Loucy (cell line): ENCODE results near the gene ABCG1.

ENCODE experiments used
- H2AFZ ChIP-seq: fragments of 200-600 bp; sonication (generic); 2 replicates; pipeline ENCODE4 v1.6.0; 2016; ENCODE audit warnings: antibody characterized with exemption, mild to moderate bottlenecking, low read length, moderate library complexity
- H3F3A ChIP-seq: fragments of 200-600 bp; 2 replicates; pipeline ENCODE4 v1.6.0; 2016; ENCODE audit warnings: antibody characterized with exemption, low read depth, mild to moderate bottlenecking
- H3K27me3 ChIP-seq: fragments of 200-600 bp; sonication (generic); 2 replicates; pipeline ENCODE4 v1.6.1; 2014; ENCODE audit warnings: low read length, mild to moderate bottlenecking; ENCODE audit not compliant: insufficient read depth, poor library complexity, severe bottlenecking
- H3K36me3 ChIP-seq: fragments of 200-600 bp; sonication (generic); 2 replicates; pipeline ENCODE4 v1.6.1; 2016; ENCODE audit warnings: low read length; ENCODE audit not compliant: insufficient read depth
- H3K4me1 ChIP-seq: fragments of 200-600 bp; sonication (generic); 2 replicates; pipeline ENCODE4 v1.5.1; 2014; ENCODE audit warnings: low read length, mild to moderate bottlenecking; ENCODE audit not compliant: insufficient read depth, poor library complexity, severe bottlenecking
- H3K4me2 ChIP-seq: fragments of 200-600 bp; sonication (generic); 2 replicates; pipeline ENCODE4 v1.6.0; 2014; ENCODE audit warnings: antibody characterized with exemption, low read length, low read depth, mild to moderate bottlenecking; ENCODE audit not compliant: poor library complexity, severe bottlenecking
- H3K4me3 ChIP-seq: fragments of 200-600 bp; sonication (generic); 2 replicates; pipeline ENCODE4 v1.5.1; 2014; ENCODE audit warnings: low read length, mild to moderate bottlenecking, mixed read lengths; ENCODE audit not compliant: poor library complexity, severe bottlenecking
- H3K79me2 ChIP-seq: fragments of 200-600 bp; sonication (generic); 2 replicates; pipeline ENCODE4 v1.6.1; 2014; ENCODE audit warnings: low read length; ENCODE audit not compliant: insufficient read depth
- H3K9ac ChIP-seq: fragments of 200-600 bp; sonication (generic); 2 replicates; pipeline ENCODE4 v1.6.0; 2014; ENCODE audit warnings: mild to moderate bottlenecking, low read depth, low read length, moderate library complexity; ENCODE audit not compliant: poor library complexity, severe bottlenecking
- H3K9me2 ChIP-seq: fragments of 200-600 bp; sonication (generic); replicated peaks from 2 replicates; pipeline ENCODE4 v1.6.1; 2016; ENCODE audit warnings: low read depth, low read length, mixed read lengths
- H3K9me3 ChIP-seq: fragments of 200-600 bp; sonication (generic); 2 replicates; pipeline ENCODE4 v1.6.1; 2014; ENCODE audit warnings: mild to moderate bottlenecking, antibody characterized with exemption, low read length, low read depth; ENCODE audit not compliant: insufficient read depth
- H4K20me1 ChIP-seq: fragments of 200-600 bp; sonication (generic); 2 replicates; pipeline ENCODE4 v1.6.0; 2014; ENCODE audit warnings: antibody characterized with exemption, low read length, mild to moderate bottlenecking; ENCODE audit not compliant: insufficient read depth, poor library complexity, severe bottlenecking
- EZH2phosphoT487 ChIP-seq: fragments of 200-600 bp; IDR thresholded peaks from 2 replicates; pipeline ENCODE4 v1.6.1; 2018; ENCODE audit warnings: antibody characterized with exemption, mild to moderate bottlenecking, moderate library complexity, borderline replicate concordance
- TF ChIP-seq, protein P1 (sequence below): fragments of 200-600 bp; sonication (generic); conservative IDR thresholded peaks from 2 replicates; pipeline ENCODE4 v1.5.1; 2014; ENCODE audit warnings: mild to moderate bottlenecking, antibody characterized with exemption, low read length

The ABCG1 gene

DNA sequence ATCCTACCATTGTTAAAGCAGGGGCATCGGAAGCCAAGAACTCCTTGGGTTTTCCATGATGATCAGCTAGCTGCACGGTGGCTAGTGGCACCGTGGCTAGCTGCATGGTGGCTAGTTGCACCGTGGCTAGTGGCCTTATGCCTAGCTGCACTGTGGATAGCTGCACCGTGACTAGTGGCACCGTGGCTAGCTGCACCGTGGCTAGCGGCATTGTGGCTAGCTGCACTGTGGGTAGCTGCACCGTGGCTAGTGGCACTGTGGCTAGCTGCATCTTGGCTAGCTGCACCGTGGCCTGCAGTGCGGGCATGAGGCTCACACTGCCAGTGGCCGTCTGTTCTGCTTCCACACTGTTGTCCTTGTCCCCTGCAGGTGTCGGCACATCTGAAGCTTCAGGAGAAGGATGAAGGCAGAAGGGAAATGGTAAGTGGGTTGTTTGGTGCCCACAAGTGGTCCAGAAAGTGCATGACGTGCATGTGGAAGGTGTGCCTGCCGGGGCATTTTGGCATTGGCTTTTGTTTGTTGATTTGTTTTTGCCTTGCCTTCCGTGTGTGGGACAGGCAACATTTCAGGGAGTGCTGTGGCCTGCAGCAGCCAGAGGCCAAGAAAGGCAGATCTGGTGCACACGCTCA, 57.7 kb downstream of the ABCG1 start:
- Histone ChIP-seq H3K4me3 (no peak overlapping the region), H2AFZ (no peak overlapping the region), H3F3A (no peaks in the 10 kb centered on the region), H3K9me3 (no peaks in the 10 kb centered on the region), H3K4me1 (no peaks in the 10 kb centered on the region), H3K27me3 (no peaks in the 10 kb centered on the region), H3K36me3 (peaks cover 88% of the 10 kb centered on the region; the same call in 1 of the 2 replicates), H3K79me2 (no peaks in the 10 kb centered on the region), H4K20me1 (no peaks in the 10 kb centered on the region), H3K9me2 (no peaks in the 10 kb centered on the region), H3K4me2 (no peak overlapping the region), H3K9ac (no peak overlapping the region)
- TF ChIP-seq, protein P1, sequence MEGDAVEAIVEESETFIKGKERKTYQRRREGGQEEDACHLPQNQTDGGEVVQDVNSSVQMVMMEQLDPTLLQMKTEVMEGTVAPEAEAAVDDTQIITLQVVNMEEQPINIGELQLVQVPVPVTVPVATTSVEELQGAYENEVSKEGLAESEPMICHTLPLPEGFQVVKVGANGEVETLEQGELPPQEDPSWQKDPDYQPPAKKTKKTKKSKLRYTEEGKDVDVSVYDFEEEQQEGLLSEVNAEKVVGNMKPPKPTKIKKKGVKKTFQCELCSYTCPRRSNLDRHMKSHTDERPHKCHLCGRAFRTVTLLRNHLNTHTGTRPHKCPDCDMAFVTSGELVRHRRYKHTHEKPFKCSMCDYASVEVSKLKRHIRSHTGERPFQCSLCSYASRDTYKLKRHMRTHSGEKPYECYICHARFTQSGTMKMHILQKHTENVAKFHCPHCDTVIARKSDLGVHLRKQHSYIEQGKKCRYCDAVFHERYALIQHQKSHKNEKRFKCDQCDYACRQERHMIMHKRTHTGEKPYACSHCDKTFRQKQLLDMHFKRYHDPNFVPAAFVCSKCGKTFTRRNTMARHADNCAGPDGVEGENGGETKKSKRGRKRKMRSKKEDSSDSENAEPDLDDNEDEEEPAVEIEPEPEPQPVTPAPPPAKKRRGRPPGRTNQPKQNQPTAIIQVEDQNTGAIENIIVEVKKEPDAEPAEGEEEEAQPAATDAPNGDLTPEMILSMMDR, result peak; percentile 61
- TF ChIP-seq EZH2phosphoT487, result no peak

DNA sequence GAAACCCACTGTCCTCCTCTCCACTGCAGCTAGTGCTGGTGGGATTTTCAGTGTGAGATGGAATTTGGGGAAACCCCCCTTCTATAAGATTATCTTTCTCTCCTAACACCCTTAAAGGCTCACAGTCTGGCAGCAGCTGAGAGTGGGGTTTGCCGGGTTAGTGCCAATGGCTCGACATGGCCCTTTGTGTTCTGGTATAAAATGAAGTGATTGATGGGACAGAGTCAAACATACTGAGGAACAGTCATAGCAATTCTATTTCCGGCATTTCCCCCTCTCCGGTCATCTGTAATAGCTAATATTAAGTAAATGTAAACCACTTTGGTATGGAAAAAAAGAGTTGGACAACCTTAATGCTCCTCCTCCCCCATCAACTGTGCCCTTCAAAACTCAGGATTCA, 58.7 kb downstream of the ABCG1 start:
- H4K20me1 ChIP-seq, result no peaks in the 10 kb centered on the region
- no peaks in the 10 kb centered on the region for H3K4me1 ChIP-seq
- H3K4me3 ChIP-seq, result no peak overlapping the region
- H2AFZ ChIP-seq, result no peak overlapping the region
- H3F3A ChIP-seq, result no peaks in the 10 kb centered on the region
- TF ChIP-seq EZH2phosphoT487, result no peak
- TF ChIP-seq, protein P1, result no peak
- peaks cover 92% of the 10 kb centered on the region; the same call in 1 of the 2 replicates for H3K36me3 ChIP-seq
- H3K9me2 ChIP-seq, result no peaks in the 10 kb centered on the region
- H3K4me2 ChIP-seq, result no peak overlapping the region
- no peak overlapping the region for H3K9ac ChIP-seq
- H3K9me3 ChIP-seq, result no peaks in the 10 kb centered on the region
- no peaks in the 10 kb centered on the region for H3K27me3 ChIP-seq
- no peaks in the 10 kb centered on the region for H3K79me2 ChIP-seq

DNA sequence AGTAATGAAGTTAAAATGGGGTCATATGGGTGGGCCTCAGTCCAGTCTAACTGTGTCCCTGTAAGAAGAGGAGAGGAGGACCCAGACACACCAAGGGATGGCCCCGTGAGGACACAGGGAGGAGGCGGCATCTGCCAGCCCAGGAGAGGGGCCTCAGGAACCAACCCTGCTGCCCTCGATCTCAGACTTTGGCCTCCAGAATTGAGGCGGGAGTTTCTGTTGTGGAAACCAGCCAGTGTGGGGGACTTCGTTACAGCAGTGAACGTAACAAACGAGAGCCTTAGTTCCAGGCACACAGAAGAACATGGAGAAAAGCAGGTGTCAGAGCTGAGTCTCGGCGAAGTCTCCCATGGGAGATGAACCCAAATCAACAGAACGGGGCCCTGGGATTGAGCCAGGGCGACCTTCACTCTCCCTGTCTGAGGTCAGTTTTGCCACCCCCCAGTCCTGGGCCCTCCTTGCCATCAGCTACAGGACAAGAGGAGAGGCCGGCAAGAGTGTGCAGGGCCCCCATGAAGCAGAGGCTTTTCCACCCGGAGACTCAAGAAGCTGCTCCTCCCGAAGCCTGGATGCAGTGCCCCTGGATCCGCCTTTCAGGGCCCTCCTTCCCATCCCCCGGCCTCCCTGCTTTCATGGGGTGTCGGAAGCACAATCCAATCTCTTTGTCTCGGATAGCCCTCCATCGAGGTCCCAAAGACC, 59.7 kb downstream of the ABCG1 start:
- Histone ChIP-seq H3K4me3 (no peak overlapping the region), H2AFZ (no peak overlapping the region), H3K4me2 (no peak overlapping the region), H3K36me3 (peaks cover 86% of the 10 kb centered on the region; the same call in 1 of the 2 replicates), H3K9me3 (no peaks in the 10 kb centered on the region), H3K79me2 (no peaks in the 10 kb centered on the region), H4K20me1 (no peaks in the 10 kb centered on the region), H3K9me2 (no peaks in the 10 kb centered on the region), H3K27me3 (no peaks in the 10 kb centered on the region), H3K4me1 (no peaks in the 10 kb centered on the region), H3K9ac (no peak overlapping the region), H3F3A (no peaks in the 10 kb centered on the region)
- TF ChIP-seq, protein P1, result no peak
- no peak for TF ChIP-seq EZH2phosphoT487
